Measurements from ENCODE around the gene ATP2A3.
A peak's percentile ranks its signal among the peaks of the same experiment; 100 is the strongest.

GRCh38 chr17:3935140-3935542 is 29.1 kb downstream of the ATP2A3 start:
- peak; percentile 61 for TF ChIP-seq CTCF (IDR thresholded peaks at IDR 0.05; ENCODE audit: insufficient read depth, low read depth, low read length)
- no peak for TF ChIP-seq EZH2 (IDR thresholded peaks at IDR 0.05; ENCODE audit: insufficient read depth, low read length)

All from astrocyte (in vitro differentiated cells and primary cell).